SK-N-SH (cell line): ENCODE data around the gene TRMT44. TPM values are rescaled to one million over a fixed set of nuclear protein-coding genes. Genes with fewer than 3 reads are reported as not detected.

Experiments
- CTCF ChIA-PET: fragments of 300-600, 350-600 bp; formaldehyde crosslinking; extraction: SDS; loops from one replicate; lab custom pipeline; 2021; lab: Yijun Ruan, JAX
- POLR2A ChIA-PET: fragments of 350-600 bp; sonication (Branson Sonifier 250); formaldehyde crosslinking; extraction: SDS; loops from one replicate; lab custom pipeline; 2020; ENCODE audit warnings: antibody characterized with exemption, inconsistent platforms; lab: Yijun Ruan, JAX
- DNase-seq: peaks from one replicate; pipeline ENCODE4 v3.0.0; 2012
- H2AFZ ChIP-seq: fragments of 200-600 bp; sonication (generic); 2 replicates; pipeline ENCODE4 v1.8.1; 2016; ENCODE audit warnings: antibody characterized with exemption, mild to moderate bottlenecking, low read depth
- H3F3A ChIP-seq: fragments of 200-600 bp; sonication (generic); replicated peaks from 2 replicates; pipeline ENCODE3; 2016; ENCODE audit warnings: antibody characterized with exemption, mild to moderate bottlenecking; ENCODE audit not compliant: insufficient read depth
- H3K27ac ChIP-seq, 2 experiments: fragments of 200-500 bp in 1 of 2; fragments of 200-600 bp in 1 of 2; sonication (Bioruptor generic) in 1 of 2; sonication (generic), shearing (Covaris generic) in 1 of 2; 2 replicates each; pipeline versions ENCODE4 v1.5.1 to v1.6.1; 2014 to 2016; ENCODE audit warnings: low read depth in 2 of 2, inconsistent platforms in 1 of 2, low read length in 1 of 2, mild to moderate bottlenecking in 1 of 2, mixed read lengths in 1 of 2
- H3K27me3 ChIP-seq: fragments of 200-600 bp; sonication (generic), shearing (Covaris generic); 2 replicates; pipeline ENCODE4 v1.6.1; 2016; ENCODE audit warnings: mixed run types; ENCODE audit not compliant: insufficient read depth
- H3K36me3 ChIP-seq, 2 experiments: fragments of 200-500 bp in 1 of 2; fragments of 200-600 bp in 1 of 2; sonication (Bioruptor generic) in 1 of 2; sonication (generic) in 1 of 2; replicated peaks in 1 of 2; 2 replicates each; pipeline versions ENCODE3 to v1.5.1; 2014 to 2016; ENCODE audit warnings: low read length in 1 of 2, mild to moderate bottlenecking in 1 of 2; ENCODE audit not compliant: insufficient read depth in 2 of 2, control insufficient read depth in 1 of 2
- H3K4me1 ChIP-seq, 2 experiments: fragments of 200-500 bp in 1 of 2; fragments of 200-600 bp in 1 of 2; sonication (Bioruptor generic) in 1 of 2; sonication (generic), shearing (Covaris generic) in 1 of 2; 2 replicates each; pipeline versions ENCODE4 v1.5.1 to v1.6.1; 2014 to 2016; ENCODE audit warnings: low read depth in 1 of 2, low read length in 1 of 2, mixed run types in 1 of 2; ENCODE audit not compliant: insufficient read depth in 2 of 2, control insufficient read depth in 1 of 2
- H3K4me2 ChIP-seq: fragments of 200-600 bp; sonication (generic), shearing (Covaris generic); 2 replicates; pipeline ENCODE4 v1.6.1; 2017; ENCODE audit warnings: mixed run types
- H3K4me3 ChIP-seq, 2 experiments: fragments of 200-500 bp in 1 of 2; fragments of 200-600 bp in 1 of 2; sonication (Bioruptor generic) in 1 of 2; sonication (generic), shearing (Covaris generic) in 1 of 2; 2 replicates each; pipeline versions ENCODE4 v1.5.1 to v1.8.1; 2014 to 2016; ENCODE audit warnings: low read depth in 2 of 2, inconsistent platforms in 1 of 2, low read length in 1 of 2, mild to moderate bottlenecking in 1 of 2, mixed read lengths in 1 of 2, moderate library complexity in 1 of 2
- H3K79me2 ChIP-seq: fragments of 200-600 bp; sonication (generic); 2 replicates; pipeline ENCODE4 v1.8.1; 2017; ENCODE audit warnings: mild to moderate bottlenecking; ENCODE audit not compliant: insufficient read depth
- H3K9ac ChIP-seq: fragments of 200-600 bp; sonication (generic); 2 replicates; pipeline ENCODE4 v1.6.1; 2017; ENCODE audit warnings: mixed run types
- H3K9me2 ChIP-seq: fragments of 200-600 bp; sonication (generic); 2 replicates; pipeline ENCODE4 v1.6.1; 2017; ENCODE audit warnings: mixed run types
- H3K9me3 ChIP-seq: fragments of 200-600 bp; sonication (generic); 2 replicates; pipeline ENCODE4 v1.6.1; 2017; ENCODE audit warnings: mixed run types, mild to moderate bottlenecking, moderate library complexity
- H4K20me1 ChIP-seq: fragments of 200-600 bp; sonication (generic); 2 replicates; pipeline ENCODE4 v1.6.1; 2017; ENCODE audit warnings: mild to moderate bottlenecking, mixed run types; ENCODE audit not compliant: insufficient read depth
- CTCF ChIP-seq: fragments of 200-600 bp; sonication (generic); IDR thresholded peaks from 2 replicates; pipeline ENCODE4 v1.6.1; 2017; ENCODE audit warnings: antibody characterized with exemption, mild to moderate bottlenecking, moderate library complexity
- EZH2phosphoT487 ChIP-seq: fragments of 200-600 bp; sonication (generic); IDR thresholded peaks from 2 replicates; pipeline ENCODE4 v1.6.1; 2017; ENCODE audit warnings: low read depth, mixed run types, mild to moderate bottlenecking, antibody characterized with exemption, moderate library complexity, borderline replicate concordance
- JUND ChIP-seq: IDR thresholded peaks from 2 replicates; pipeline ENCODE4 v1.4.0; 2012
- MAX ChIP-seq: IDR thresholded peaks from 2 replicates; pipeline ENCODE4 v1.4.0; 2012; ENCODE audit warnings: low read depth
- MEF2A ChIP-seq: IDR thresholded peaks from 2 replicates; pipeline ENCODE4 v1.4.0; 2012; ENCODE audit warnings: low read depth, borderline replicate concordance
- MXI1 ChIP-seq: IDR thresholded peaks from 2 replicates; pipeline ENCODE4 v1.6.1; 2012; ENCODE audit warnings: mild to moderate bottlenecking, low read depth, low read length, improper control_type of control experiment
- NFIC ChIP-seq: IDR thresholded peaks from 2 replicates; pipeline ENCODE4 v1.4.0; 2012; ENCODE audit warnings: borderline replicate concordance
- NRF1 ChIP-seq: IDR thresholded peaks from 2 replicates; pipeline ENCODE4 v1.6.1; 2012; ENCODE audit warnings: low read depth, mild to moderate bottlenecking, low read length
- POLR2AphosphoS5 ChIP-seq: IDR thresholded peaks from 2 replicates; pipeline ENCODE4 v1.6.1; 2012; ENCODE audit warnings: low read depth, low read length
- RCOR1 ChIP-seq: fragments of 150-350 bp; IDR thresholded peaks from 2 replicates; pipeline ENCODE4 v1.6.1; 2017; ENCODE audit warnings: antibody characterized with exemption, low read length
- REST ChIP-seq: IDR thresholded peaks from 2 replicates; pipeline ENCODE4 v1.6.1; 2012; ENCODE audit warnings: mild to moderate bottlenecking, low read depth, low read length, moderate library complexity
- RFX5 ChIP-seq: IDR thresholded peaks from 2 replicates; pipeline ENCODE4 v1.6.1; 2012; ENCODE audit warnings: mild to moderate bottlenecking, improper control_type of control experiment, low read length
- USF1 ChIP-seq: IDR thresholded peaks from 2 replicates; pipeline ENCODE4 v1.4.0; 2012; ENCODE audit warnings: low read depth, borderline replicate concordance
- USF2 ChIP-seq: fragments of 150-350 bp; IDR thresholded peaks from 2 replicates; pipeline ENCODE4 v1.6.1; 2017; ENCODE audit warnings: antibody characterized with exemption, low read length, low read depth, borderline replicate concordance
- WGBS: methylation state at CpG from one replicate; pipeline ENCODE4 v1.1.6; 2017; ENCODE audit warnings: low lambda C conversion rate; 5-methylcytosine and 5-hydroxymethylcytosine counted together
- polyA plus RNA-seq, 3 experiments: library from polyadenylated mRNA; depleted of rRNA; stranded (reverse); fragments of >200 nt; gene quantifications; 2 replicates each; pipeline ENCODE4 v1.2.3, GENCODE V29; 2012

Gene TRMT44
- polyA plus RNA-seq, 1 of the 3 experiments (the other 2 are of a cell fraction): 6.0 TPM

GRCh38 chr4:8403173-8403753 lies 37.3 kb upstream of the TRMT44 start (continued):
- TF ChIP-seq NFIC (peak; percentile 38; the same call in 1 of the 2 replicates), RCOR1 (no peak), RFX5 (no peak), NRF1 (no peak)
- TF ChIP-seq, all 33 proteins: peak for 6

- H3K27me3 ChIP-seq: no peaks in the 10 kb centered on the region
- H3K9me3 ChIP-seq: no peaks in the 10 kb centered on the region
- peaks cover 0 to 14% of the 10 kb centered on the region in 2 experiments; a peak in 1 of 4 replicates for H3K4me1 ChIP-seq
- H2AFZ ChIP-seq: no peak overlapping the region
- no peaks in the 10 kb centered on the region for H3K9me2 ChIP-seq
- peak; percentile 73 for DNase-seq
- no peaks in the 10 kb centered on the region for H3K79me2 ChIP-seq
- H3K9ac ChIP-seq: no peak overlapping the region
- H3K36me3 ChIP-seq: peaks cover 6 to 42% of the 10 kb centered on the region in 2 experiments
- peaks cover 7% of the 10 kb centered on the region for H3F3A ChIP-seq
- H3K27ac ChIP-seq: peak overlapping the region in 1 of 2 experiments; percentile 66; a peak in 2 of 4 replicates
- TF ChIP-seq MEF2A (no peak), JUND (no peak), MAX (no peak), CTCF (no peak), USF1 (no peak), USF2 (no peak), REST (no peak), EZH2phosphoT487 (no peak), POLR2AphosphoS5 (no peak), RCOR1 (no peak), MXI1 (no peak)
- TF ChIP-seq, all 33 proteins: peak for 0
- H4K20me1 ChIP-seq: no peaks in the 10 kb centered on the region
- CTCF ChIA-PET: interaction anchor here (0.6 to 6.7 kb wide), 23 partner anchors 10 to 394 kb away, joined by 3 to 115 read pairs (median 7); no protein-coding TSS in a partner anchor
- H3K4me2 ChIP-seq: no peak overlapping the region
- no peak overlapping the region for H3K4me3 ChIP-seq
- POLR2A ChIA-PET: no interaction called here
- WGBS: 78% methylated on average over 8 of the region's 13 CpGs
These were observed 36.6 kb upstream of the TRMT44 start for GRCh38 chr4:8403976-8404375.
